WI38 (cell line): ENCODE data around the gene PIGQ.

Experiments
- H3K4me3 ChIP-seq: 2 replicates; pipeline ENCODE4 v1.5.1; 2011; ENCODE audit warnings: low read depth, mild to moderate bottlenecking, control low read depth, low read length
- CTCF ChIP-seq: IDR thresholded peaks from 2 replicates; pipeline ENCODE4 v1.5.1; 2012; ENCODE audit warnings: low read depth, mild to moderate bottlenecking, control low read depth, low read length

The PIGQ gene

DNA sequence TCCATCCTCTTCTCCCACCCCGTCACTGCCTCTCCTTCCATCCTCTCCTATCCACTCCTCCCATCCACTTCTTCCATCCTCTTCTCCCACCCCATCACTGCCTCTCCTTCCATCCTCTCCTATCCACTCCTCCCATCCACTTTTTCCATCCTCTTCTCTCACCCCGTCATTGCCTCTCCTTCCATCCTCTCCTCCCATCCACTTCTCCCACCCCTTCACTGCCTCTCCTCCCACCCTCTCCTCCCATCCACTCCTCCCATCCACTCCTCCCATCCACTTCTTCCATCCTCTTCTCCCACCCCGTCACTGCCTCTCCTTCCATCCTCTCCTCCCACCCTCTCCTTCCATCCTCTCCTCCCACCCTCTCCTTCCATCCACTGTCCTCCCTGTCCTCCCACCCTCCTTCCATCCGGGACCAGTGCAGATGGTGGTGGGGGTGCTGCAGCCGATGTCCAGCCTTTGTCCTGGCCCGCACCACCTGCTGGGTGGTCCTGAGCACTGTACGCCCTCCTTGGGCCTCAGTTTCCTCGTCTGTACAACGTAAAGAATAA lies 62.1 kb downstream of the PIGQ start:
- no peak for TF ChIP-seq CTCF

DNA sequence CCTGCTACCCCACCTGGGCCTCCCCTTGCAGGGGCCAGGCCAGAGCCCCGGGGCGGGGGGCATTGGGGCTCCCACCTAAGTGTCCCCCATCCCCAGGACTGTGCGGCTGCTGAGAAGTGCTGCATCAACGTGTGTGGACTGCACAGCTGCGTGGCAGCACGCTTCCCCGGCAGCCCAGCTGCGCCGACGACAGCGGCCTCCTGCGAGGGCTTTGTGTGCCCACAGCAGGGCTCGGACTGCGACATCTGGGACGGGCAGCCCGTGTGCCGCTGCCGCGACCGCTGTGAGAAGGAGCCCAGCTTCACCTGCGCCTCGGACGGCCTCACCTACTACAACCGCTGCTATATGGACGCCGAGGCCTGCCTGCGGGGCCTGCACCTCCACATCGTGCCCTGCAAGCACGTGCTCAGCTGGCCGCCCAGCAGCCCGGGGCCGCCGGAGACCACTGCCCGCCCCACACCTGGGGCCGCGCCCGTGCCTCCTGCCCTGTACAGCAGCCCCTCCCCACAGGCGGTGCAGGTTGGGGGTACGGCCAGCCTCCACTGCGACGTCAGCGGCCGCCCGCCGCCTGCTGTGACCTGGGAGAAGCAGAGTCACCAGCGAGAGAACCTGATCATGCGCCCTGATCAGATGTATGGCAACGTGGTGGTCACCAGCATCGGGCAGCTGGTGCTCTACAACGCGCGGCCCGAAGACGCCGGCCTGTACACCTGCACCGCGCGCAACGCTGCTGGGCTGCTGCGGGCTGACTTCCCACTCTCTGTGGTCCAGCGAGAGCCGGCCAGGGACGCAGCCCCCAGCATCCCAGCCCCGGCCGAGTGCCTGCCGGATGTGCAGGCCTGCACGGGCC lies 62.9 kb downstream of the PIGQ start:
- no peak for TF ChIP-seq CTCF
- H3K4me3 ChIP-seq: no peak overlapping the region

More for the DNA sequence above, 62.1 kb downstream of the PIGQ start:
- no peak overlapping the region for H3K4me3 ChIP-seq

DNA sequence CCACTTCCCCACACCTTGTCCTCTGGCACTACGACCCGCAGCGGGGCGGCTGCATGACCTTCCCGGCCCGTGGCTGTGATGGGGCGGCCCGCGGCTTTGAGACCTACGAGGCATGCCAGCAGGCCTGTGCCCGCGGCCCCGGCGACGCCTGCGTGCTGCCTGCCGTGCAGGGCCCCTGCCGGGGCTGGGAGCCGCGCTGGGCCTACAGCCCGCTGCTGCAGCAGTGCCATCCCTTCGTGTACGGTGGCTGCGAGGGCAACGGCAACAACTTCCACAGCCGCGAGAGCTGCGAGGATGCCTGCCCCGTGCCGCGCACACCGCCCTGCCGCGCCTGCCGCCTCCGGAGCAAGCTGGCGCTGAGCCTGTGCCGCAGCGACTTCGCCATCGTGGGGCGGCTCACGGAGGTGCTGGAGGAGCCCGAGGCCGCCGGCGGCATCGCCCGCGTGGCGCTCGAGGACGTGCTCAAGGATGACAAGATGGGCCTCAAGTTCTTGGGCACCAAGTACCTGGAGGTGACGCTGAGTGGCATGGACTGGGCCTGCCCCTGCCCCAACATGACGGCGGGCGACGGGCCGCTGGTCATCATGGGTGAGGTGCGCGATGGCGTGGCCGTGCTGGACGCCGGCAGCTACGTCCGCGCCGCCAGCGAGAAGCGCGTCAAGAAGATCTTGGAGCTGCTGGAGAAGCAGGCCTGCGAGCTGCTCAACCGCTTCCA lies 63.7 kb downstream of the PIGQ start:
- H3K4me3 ChIP-seq: no peak overlapping the region
- TF ChIP-seq CTCF: no peak
